Fibroblast of skin of right quadriceps (primary cell): ENCODE data around the gene UBE2L3.
"Not testable (repeated sequence)": the region's sequence is repeated elsewhere in the genome, so short reads cannot be mapped to it uniquely, and the experiment has no call there.

Experiments used
- DNase-seq: peaks from one replicate; pipeline ENCODE4 v3.0.0-alpha.2; 2013

Gene UBE2L3

GRCh38 chr22:21629255-21630149 is 62.0 kb downstream of the UBE2L3 start, which contains the start of gene YDJC:
TSS of gene YDJC (minus strand) at chr22:21630022. CDS start at chr22:21630014, 8 bp downstream.
- DNase-seq: peak; percentile 88

GRCh38 chr22:21631025-21631424 is 63.5 kb downstream of the UBE2L3 start:
- no peak for DNase-seq

GRCh38 chr22:21632237-21632895 is 64.9 kb downstream of the UBE2L3 start, which contains the start of gene CCDC116:
TSS of gene CCDC116 (plus strand) at chr22:21632760. CDS start at chr22:21633182, 422 bp downstream.
- no peak for DNase-seq

- no peak for DNase-seq
Measured at GRCh38 chr22:21632931-21633330, 65.4 kb downstream of the UBE2L3 start.

GRCh38 chr22:21633481-21633880 is 66.0 kb downstream of the UBE2L3 start:
- no peak for DNase-seq

- DNase-seq: no peak
Measured at GRCh38 chr22:21634081-21634480, 66.6 kb downstream of the UBE2L3 start.

GRCh38 chr22:21634844-21635243 is 67.3 kb downstream of the UBE2L3 start:
- DNase-seq: no peak

GRCh38 chr22:21635771-21636510 is 68.4 kb downstream of the UBE2L3 start:
- DNase-seq: no peak

GRCh38 chr22:21636629-21637218 is 69.2 kb downstream of the UBE2L3 start:
- DNase-seq: no peak

- DNase-seq: not testable (repeated sequence)
Measured at GRCh38 chr22:21637450-21637849, 69.9 kb downstream of the UBE2L3 start.

- DNase-seq: no peak
Measured at GRCh38 chr22:21639359-21639758, 71.8 kb downstream of the UBE2L3 start.

GRCh38 chr22:21640810-21641209 is 73.3 kb downstream of the UBE2L3 start:
- DNase-seq: no peak

GRCh38 chr22:21641417-21641788 is 73.9 kb downstream of the UBE2L3 start:
- peak; percentile 32 for DNase-seq

GRCh38 chr22:21641789-21642583 is 74.5 kb downstream of the UBE2L3 start, which contains the start of gene SDF2L1:
TSS of gene SDF2L1 (plus strand) at chr22:21642302. CDS start at chr22:21642337, 35 bp downstream.
- DNase-seq: peak; percentile 99

- peak; percentile 47 for DNase-seq
Measured at GRCh38 chr22:21642584-21643448, 75.3 kb downstream of the UBE2L3 start.

- no peak for DNase-seq
Measured at GRCh38 chr22:21643533-21644357, 76.2 kb downstream of the UBE2L3 start.

- DNase-seq: not testable (repeated sequence)
Measured at GRCh38 chr22:21645513-21645912, 78.0 kb downstream of the UBE2L3 start.

- peak; percentile 72 for DNase-seq
Measured at GRCh38 chr22:21646608-21647590, 79.4 kb downstream of the UBE2L3 start.

- no peak for DNase-seq
Measured at GRCh38 chr22:21650280-21650679, 82.8 kb downstream of the UBE2L3 start.
